Measurements from ENCODE around the gene GSN. TPM values are rescaled to one million over a fixed set of nuclear protein-coding genes. Genes with fewer than 3 reads are reported as not detected.

Gene GSN
- total and polyA plus RNA-seq, 12 donors, result 78.5 to 735 (median 293) TPM

DNA sequence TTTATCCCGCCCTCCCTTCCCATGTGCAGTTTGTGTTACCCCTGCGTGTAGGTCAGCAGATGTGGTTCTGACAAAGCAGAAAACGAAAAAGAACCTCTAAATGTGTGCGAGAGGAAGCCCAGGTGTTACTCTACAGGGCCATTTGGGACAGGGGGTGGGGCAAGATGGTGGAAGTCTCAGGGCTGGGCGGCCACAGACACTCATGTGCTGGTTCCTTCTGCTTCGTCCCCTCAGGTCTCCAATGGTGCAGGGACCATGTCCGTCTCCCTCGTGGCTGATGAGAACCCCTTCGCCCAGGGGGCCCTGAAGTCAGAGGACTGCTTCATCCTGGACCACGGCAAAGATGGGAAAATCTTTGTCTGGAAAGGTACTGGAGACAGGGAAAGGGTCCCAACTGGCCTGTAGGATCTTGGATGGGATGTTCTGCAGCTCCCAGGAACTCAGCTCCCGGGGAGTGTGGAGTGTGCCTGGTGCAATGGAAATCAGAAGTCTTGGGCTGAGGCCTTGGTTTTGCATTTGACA is 49.0 kb downstream of the GSN start:
- DNase-seq, result peak in 1 of 7 donors; percentile 8
- TF ChIP-seq POLR2A (IDR thresholded peaks at IDR 0.05), result no peak
- TF ChIP-seq, protein P1, sequence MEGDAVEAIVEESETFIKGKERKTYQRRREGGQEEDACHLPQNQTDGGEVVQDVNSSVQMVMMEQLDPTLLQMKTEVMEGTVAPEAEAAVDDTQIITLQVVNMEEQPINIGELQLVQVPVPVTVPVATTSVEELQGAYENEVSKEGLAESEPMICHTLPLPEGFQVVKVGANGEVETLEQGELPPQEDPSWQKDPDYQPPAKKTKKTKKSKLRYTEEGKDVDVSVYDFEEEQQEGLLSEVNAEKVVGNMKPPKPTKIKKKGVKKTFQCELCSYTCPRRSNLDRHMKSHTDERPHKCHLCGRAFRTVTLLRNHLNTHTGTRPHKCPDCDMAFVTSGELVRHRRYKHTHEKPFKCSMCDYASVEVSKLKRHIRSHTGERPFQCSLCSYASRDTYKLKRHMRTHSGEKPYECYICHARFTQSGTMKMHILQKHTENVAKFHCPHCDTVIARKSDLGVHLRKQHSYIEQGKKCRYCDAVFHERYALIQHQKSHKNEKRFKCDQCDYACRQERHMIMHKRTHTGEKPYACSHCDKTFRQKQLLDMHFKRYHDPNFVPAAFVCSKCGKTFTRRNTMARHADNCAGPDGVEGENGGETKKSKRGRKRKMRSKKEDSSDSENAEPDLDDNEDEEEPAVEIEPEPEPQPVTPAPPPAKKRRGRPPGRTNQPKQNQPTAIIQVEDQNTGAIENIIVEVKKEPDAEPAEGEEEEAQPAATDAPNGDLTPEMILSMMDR (IDR thresholded peaks at IDR 0.05), result no peak
- Histone ChIP-seq H3K36me3 (replicated peaks in 1 of 2) (peaks cover 0 to 76% of the 10 kb centered on the region in 2 donors), H3K9me3 (replicated peaks in 1 of 3) (no peaks in the 10 kb centered on the region), H3K4me1 (replicated peaks in 1 of 2) (peaks cover 0 to 7% of the 10 kb centered on the region in 2 donors), H3K27ac (no peak overlapping the region), H3K4me3 (no peak overlapping the region), H3K27me3 (no peaks in the 10 kb centered on the region)
- WGBS, 4 donors, result 95 to 96% (median 95%) methylated on average over 11 of the region's 11 CpGs
- intact Hi-C loops (cut with DNase I), result loop anchor here (5.0 to 10.0 kb wide), 3 partner anchors 65 to 105 kb away; no protein-coding TSS in a partner anchor

DNA sequence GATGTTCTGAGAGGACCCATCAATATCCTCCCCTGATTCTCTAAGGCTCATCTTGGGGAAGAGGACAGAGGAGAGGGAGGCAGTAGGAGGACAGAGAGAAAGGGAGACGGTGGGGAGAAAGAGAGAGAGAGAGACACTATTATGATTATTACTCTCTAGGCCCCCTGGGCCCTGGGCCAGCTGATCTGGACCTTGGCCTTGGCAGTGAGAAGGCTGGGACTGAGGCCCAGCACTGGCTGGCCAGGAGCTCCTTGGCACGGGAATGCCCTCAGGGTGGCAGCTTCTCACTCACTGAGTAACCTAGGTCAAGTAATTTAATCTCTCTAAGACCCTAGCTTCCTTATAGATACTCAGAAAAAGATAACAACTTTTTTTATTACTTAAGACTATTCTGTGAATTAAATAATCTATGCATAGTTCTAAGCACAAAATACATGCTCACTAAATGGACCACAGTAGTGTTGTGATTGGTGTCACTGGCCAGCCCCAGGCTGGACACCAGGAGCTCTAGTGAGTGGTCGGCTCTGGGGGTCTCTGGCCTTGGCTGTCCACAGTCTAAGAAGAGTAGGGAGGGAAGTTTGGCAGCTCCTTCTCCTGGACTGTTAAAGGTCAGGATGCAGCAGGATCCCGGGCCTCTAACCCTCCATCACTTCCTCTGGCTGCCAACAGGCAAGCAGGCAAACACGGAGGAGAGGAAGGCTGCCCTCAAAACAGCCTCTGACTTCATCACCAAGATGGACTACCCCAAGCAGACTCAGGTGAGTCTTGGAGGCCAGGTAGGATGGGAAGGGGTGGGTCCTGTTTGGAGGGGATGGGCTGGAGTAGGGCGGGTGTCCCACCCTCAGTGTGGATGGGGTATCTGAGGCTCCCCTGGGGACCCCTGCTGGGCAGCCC is 50.0 kb downstream of the GSN start:
- H3K27ac ChIP-seq, result peak overlapping the region in 2 of 5 donors; percentile 27 to 59
- H3K36me3 ChIP-seq (replicated peaks in 1 of 2), result peaks cover 0 to 76% of the 10 kb centered on the region in 2 donors
- WGBS, 4 donors, result 29 to 41% (median 34%) methylated on average over 5 to 6 of the region's 6 CpGs
- no peak overlapping the region for H3K4me3 ChIP-seq
- DNase-seq, result peak; percentile 56 to 86 (median 75)
- H3K9me3 ChIP-seq (replicated peaks in 1 of 3), result no peaks in the 10 kb centered on the region
- H3K4me1 ChIP-seq (replicated peaks in 1 of 2), result peaks cover 0 to 7% of the 10 kb centered on the region in 2 donors
- no peaks in the 10 kb centered on the region for H3K27me3 ChIP-seq
- intact Hi-C loops (cut with DNase I), result loop anchor here (2.0 to 10.0 kb wide), 4 partner anchors 64 to 106 kb away; no protein-coding TSS in a partner anchor
- TF ChIP-seq, protein P1 (IDR thresholded peaks at IDR 0.05), result no peak
- no peak for TF ChIP-seq POLR2A (IDR thresholded peaks at IDR 0.05)

DNA sequence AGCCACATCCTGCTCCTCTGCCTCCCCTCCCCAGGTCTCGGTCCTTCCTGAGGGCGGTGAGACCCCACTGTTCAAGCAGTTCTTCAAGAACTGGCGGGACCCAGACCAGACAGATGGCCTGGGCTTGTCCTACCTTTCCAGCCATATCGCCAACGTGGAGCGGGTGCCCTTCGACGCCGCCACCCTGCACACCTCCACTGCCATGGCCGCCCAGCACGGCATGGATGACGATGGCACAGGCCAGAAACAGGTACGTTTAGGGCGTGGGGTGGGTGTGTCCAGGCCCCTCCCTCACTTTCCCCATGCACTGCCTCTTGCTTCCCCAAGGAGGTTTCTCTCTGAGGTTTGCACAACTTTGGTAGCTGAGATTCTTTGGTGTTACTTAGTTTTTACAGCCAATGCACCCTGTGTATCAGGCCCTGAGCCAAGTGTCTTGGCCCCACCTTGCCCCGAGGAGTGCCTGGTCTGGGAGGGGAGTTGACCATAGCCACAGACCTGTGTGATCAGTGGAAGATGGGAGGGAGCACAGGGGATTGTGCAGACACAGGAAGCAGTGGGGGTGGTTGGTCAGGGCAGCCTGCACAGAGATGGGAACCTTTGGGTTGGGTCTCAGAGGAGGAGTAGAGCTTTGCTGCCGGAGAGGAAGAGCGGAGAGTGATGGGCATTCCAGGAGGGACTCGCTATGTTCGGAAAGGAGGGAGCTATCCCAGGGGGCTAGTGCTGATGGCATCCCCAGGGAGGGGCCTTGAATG is 50.8 kb downstream of the GSN start:
- Histone ChIP-seq H3K27ac (peak overlapping the region in 1 of 5 donors; percentile 59), H3K27me3 (no peaks in the 10 kb centered on the region), H3K36me3 (replicated peaks in 1 of 2) (peaks cover 0 to 73% of the 10 kb centered on the region in 2 donors), H3K4me1 (replicated peaks in 1 of 2) (peaks cover 0 to 7% of the 10 kb centered on the region in 2 donors), H3K9me3 (replicated peaks in 1 of 3) (no peaks in the 10 kb centered on the region), H3K4me3 (no peak overlapping the region)
- intact Hi-C loops (cut with DNase I), result loop anchor here (2.0 to 10.0 kb wide), 4 partner anchors 63 to 107 kb away; no protein-coding TSS in a partner anchor
- TF ChIP-seq POLR2A (IDR thresholded peaks at IDR 0.05), result no peak
- TF ChIP-seq, protein P1 (IDR thresholded peaks at IDR 0.05), result no peak
- DNase-seq, result peak in 3 of 7 donors; percentile 15 to 49 (median 16)
- WGBS, 4 donors, result 88 to 95% (median 92%) methylated on average over 12 to 19 of the region's 19 CpGs

Measured in adrenal gland (tissue), 12 donors.